IPS-20b (cell line): ENCODE measurements around the gene CIB4.

Source experiments
- H3K27ac ChIP-seq: one replicate; pipeline ENCODE4 v1.5.1; 2013; ENCODE audit warnings: low read length
- H3K27me3 ChIP-seq: 2 replicates; pipeline ENCODE4 v1.6.1; 2013; ENCODE audit warnings: mild to moderate bottlenecking, low read length, inconsistent platforms; ENCODE audit not compliant: insufficient read depth
- H3K36me3 ChIP-seq: 2 replicates; pipeline ENCODE4 v1.6.1; 2013; ENCODE audit warnings: low read depth, mild to moderate bottlenecking, inconsistent platforms, low read length, moderate library complexity; ENCODE audit not compliant: insufficient read depth
- H3K4me1 ChIP-seq: 2 replicates; pipeline ENCODE4 v1.6.1; 2013; ENCODE audit warnings: mild to moderate bottlenecking, control low read depth, inconsistent platforms, low read length, moderate library complexity; ENCODE audit not compliant: insufficient read depth
- H3K4me3 ChIP-seq: 2 replicates; pipeline ENCODE4 v1.5.1; 2013; ENCODE audit warnings: mild to moderate bottlenecking, low read length, inconsistent platforms
- H3K9ac ChIP-seq: 2 replicates; pipeline ENCODE4 v1.6.1; 2013; ENCODE audit warnings: low read depth, mild to moderate bottlenecking, inconsistent platforms, low read length, moderate library complexity
- H3K9me3 ChIP-seq: 2 replicates; pipeline ENCODE4 v1.6.1; 2013; ENCODE audit warnings: mild to moderate bottlenecking, low read depth, low read length, inconsistent platforms; ENCODE audit not compliant: insufficient read depth

Gene CIB4

DNA sequence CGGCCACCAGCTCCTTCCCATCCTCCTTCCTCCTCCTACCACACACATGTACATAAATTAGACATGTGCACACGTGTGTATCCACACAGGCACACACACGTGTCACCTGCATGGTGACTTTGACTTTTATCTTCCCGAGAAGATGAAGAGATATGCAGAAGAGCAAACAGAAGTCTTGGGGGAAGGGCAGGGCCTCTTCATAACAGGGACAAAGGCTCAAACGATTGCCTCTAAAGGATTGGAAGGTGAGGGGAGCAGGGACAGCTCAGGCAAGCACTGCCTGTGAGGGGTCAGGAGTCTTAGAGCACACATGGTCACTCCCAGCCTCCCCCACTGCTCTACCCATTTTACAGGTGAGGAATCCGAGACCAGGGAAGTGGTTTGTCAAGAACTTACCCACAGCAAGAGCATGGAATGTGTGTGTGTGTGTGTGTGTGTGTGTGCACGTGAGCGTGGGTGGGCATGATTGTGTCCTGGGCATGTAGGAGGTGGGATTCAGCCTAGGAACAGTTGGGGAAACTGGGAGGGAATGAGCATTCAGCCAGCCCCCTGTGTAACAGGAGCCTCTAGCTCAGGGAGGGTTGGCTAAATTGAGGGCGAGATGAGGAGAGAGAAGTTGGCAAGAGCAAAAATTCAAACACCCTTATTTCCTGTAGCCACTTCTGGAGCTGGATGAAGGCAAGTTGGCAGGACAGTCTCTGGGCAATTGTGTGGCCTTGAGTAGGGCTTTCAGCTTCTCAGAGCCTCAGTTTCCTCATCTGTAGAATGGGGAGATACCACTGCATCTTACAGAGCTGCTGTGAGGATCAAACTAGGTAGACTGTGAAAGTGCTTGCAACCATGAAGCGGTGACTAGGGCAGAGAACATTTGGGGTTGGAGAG is 24.2 kb downstream of the CIB4 start:
- H3K9me3 ChIP-seq = no peaks in the 10 kb centered on the region
- H3K4me3 ChIP-seq = no peak overlapping the region
- no peaks in the 10 kb centered on the region for H3K36me3 ChIP-seq
- no peak overlapping the region for H3K27ac ChIP-seq
- peaks cover 13% of the 10 kb centered on the region for H3K4me1 ChIP-seq
- no peak overlapping the region for H3K9ac ChIP-seq
- H3K27me3 ChIP-seq = peaks cover 46% of the 10 kb centered on the region

DNA sequence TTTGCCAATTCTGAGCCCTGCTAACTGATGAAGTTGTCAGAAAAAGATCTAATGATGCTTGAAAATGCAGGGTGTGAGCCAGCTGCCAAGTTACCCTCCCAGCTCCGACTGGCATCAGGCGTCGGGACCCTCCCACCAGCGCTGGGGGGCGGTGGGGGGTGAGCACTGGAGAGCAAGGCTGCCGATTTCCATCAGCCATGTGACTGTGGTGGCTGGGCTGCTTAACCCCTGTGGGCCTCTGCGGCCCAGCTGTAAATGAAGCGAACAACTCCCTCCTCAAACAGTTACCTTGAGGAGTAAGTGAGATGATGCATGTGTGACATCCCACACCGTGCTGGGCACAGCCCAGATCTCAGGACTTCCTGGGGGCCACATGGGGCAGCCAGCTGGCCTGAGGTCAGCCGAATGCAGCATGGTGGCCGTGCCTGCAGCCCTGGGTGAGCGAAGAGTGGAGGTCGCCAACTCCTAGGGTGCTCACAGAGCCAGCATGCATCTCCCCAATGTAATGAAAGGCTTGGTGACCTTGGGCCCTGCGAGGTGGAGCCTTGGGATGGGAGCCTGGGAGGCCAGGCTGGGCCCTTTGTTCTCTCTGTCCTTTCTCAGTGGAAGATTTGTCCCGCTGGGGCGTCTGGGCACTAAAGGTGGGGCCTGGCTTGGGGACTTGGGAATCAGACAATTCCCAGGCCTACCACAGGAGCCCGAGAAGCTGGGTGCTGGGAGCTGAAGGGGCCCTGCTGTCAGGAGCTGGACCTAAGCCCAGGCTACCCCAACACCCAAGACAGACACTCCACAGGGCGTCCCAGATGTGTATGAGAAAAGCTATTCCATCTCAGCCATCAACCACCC is 25.1 kb downstream of the CIB4 start:
- H3K27ac ChIP-seq = no peak overlapping the region
- no peak overlapping the region for H3K4me3 ChIP-seq
- H3K9ac ChIP-seq = no peak overlapping the region
- H3K9me3 ChIP-seq = no peaks in the 10 kb centered on the region
- H3K4me1 ChIP-seq = peaks cover 13% of the 10 kb centered on the region
- H3K27me3 ChIP-seq = peaks cover 39% of the 10 kb centered on the region
- H3K36me3 ChIP-seq = no peaks in the 10 kb centered on the region

DNA sequence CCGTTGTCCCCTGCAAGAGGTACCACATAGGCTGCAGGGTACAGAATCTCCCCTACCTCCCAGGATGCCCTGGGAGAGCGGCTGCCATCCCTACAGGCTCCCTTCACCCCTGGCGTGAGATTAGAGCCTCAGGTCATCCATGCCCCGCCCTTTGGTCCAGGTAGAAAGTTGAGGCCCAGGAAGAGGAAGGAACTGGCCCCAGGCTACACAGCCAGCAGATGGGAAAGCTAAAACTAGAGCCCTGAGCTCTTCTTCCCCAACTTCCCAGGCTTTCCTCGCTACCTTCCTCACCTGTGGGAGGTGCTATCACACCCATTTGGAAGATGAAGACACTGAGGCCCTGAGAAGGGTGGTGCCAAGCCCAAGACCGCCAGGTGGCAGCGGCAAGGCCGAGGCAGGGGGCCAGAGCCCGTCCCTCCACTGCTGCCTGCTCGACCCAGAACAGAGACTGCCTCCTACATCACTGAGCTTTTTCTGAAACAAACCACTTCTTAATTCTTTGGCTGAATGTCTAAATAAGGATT is 25.8 kb downstream of the CIB4 start:
- Histone ChIP-seq H3K4me1 (peaks cover 13% of the 10 kb centered on the region), H3K27ac (no peak overlapping the region), H3K36me3 (no peaks in the 10 kb centered on the region), H3K4me3 (no peak overlapping the region), H3K9me3 (no peaks in the 10 kb centered on the region), H3K27me3 (peaks cover 32% of the 10 kb centered on the region), H3K9ac (no peak overlapping the region)

DNA sequence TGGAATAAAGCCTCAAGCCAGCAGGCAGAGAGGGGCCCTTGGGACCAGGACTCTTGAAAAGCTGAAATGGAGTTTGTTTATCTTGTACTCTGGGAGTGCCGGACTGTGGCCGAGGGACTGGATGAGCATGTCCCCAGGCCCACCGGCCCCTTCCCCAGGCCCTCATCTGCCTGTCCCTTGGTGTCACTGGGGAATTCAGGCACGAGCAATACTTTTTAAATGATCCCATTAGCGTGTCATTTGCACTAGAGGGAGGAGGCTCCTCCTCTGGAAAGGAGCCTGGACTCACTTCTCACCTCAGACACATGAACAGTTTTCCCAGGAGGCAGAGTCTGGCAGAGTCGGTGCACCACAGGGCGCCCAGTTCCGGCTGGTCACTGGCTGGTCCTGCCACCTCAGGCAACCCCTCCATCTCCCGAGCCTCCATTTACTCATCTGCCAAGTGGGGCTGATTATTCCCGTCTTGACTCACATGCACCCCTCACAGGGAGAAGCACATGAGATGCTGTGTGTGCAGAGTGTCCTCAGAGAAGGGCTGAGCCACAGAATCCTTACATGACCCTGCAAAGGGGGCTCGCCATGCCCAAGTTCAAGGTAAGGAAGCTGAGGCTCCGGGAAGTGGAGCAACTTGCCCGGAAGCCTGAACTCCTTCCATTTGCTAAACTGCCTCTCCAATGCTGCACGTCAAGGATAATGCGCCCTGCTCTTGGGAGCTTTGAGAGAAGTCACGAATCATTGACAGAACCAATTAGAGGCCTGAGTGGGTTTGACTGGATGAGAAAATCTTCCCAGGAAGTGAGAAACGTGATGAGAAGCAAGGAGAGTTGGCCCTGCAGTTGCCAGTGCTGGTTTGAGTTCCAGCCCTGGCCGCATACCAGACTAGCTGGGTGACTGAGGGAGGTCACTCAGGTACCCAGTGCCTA is 26.7 kb downstream of the CIB4 start:
- Histone ChIP-seq H3K27ac (no peak overlapping the region), H3K36me3 (no peaks in the 10 kb centered on the region), H3K4me3 (no peak overlapping the region), H3K27me3 (peaks cover 23% of the 10 kb centered on the region), H3K4me1 (peaks cover 16% of the 10 kb centered on the region), H3K9ac (no peak overlapping the region), H3K9me3 (no peaks in the 10 kb centered on the region)

DNA sequence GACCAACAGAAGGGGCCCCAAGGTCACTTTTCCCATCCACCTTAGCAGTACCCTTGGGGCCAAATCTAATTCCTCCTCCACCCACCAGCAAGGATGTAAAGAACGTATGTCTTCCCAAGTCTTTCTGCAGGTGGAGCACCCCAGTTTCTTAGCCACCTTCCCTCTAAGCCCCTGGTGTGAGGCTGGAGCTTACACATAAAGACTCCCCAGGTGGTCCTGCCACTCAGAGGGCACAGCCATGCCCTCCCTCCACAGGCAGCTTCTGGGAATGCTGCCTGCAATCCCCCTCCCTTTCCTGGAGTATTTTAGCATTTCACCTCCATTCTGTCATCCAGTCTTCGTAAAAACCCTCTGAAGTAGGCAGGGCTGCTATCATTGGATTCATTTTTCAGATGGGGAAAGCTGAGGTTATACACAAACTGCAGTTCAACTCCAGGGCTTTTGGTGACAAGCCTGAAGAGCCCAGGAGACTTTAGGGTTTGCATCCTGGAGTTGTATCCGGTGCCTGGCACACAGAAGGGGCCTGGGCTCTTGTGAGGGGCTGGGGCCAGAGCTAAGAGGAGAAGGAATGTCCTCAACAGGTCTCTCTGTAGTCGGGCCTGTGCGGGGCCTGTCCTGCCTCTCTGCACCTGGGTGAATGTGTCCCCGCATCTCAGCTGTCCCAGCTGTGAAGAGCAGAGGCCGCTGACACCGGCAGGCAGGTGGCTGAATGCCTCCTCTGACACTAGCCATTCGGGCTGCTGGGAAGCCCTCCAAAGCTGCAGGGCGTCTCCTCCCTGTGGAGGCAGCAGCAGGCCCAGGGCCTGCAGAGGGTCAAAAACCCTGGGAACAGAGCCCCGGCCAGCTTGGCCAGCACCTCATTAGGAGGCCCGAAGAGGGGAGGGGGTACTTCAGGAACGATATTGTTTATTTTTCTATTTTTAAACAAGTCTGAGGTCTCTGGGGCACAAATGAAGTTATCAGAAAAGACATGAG is 27.6 kb downstream of the CIB4 start:
- Histone ChIP-seq H3K4me3 (no peak overlapping the region), H3K36me3 (no peaks in the 10 kb centered on the region), H3K9ac (no peak overlapping the region), H3K9me3 (no peaks in the 10 kb centered on the region), H3K27ac (no peak overlapping the region), H3K27me3 (peaks cover 14% of the 10 kb centered on the region), H3K4me1 (peaks cover 16% of the 10 kb centered on the region)

DNA sequence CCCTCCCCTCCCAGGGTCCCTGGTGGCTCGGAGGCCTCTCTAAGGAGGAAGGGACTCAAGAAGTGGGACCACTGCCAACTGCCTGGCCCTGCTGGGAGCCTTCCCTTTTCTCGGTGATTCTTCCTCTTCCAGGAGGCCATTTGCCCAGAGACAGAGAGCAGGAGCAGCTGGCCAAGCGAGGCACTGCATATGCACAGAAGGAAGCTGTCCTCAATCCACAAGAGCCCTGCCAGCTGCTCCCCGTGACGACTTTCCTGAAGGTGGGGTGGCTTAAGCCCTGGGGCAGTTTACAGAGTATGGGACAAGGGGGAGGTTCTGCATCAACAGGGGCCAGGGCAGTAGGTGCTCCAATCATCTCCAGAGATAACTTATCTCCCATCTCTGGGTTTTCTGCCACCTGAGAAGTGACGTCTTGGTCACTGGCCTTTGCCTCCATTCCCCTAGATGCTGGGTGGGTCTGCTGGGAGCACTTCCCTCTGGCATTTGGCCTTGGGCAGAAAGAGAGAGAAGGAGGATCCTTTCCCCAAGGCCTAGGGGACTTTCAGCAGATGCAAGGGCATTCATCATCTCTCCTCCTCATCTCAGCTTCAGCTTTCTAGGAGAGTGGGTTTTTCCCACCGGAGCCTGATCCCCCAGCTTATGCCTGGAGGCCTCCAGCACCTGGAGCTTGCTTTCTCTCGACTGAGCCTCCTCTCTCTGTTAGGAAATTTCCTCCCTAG is 28.5 kb downstream of the CIB4 start:
- Histone ChIP-seq H3K27me3 (peaks cover 5% of the 10 kb centered on the region; the same call in 1 of the 2 replicates), H3K4me3 (no peak overlapping the region), H3K27ac (no peak overlapping the region), H3K36me3 (no peaks in the 10 kb centered on the region), H3K9ac (no peak overlapping the region), H3K9me3 (no peaks in the 10 kb centered on the region), H3K4me1 (peaks cover 16% of the 10 kb centered on the region)

DNA sequence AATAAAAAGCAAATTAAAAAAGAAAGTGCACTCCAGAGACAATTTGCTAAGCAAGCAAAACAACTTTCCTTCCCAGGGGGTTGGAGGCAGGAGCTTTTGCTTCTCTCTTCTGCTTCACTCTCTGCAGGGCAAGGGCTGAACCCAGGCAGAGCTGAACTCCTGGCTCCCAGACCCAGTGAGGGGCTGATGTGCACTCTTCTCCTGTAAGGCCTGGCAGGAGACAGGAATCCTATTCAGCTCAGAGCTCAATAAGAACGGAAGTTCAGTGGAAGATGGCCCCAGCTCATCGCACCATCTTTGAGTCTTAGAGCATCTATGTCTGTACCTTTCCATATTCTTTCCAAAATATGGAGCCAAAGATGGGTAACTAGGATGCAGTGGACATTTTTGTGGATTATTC is 29.1 kb downstream of the CIB4 start:
- Histone ChIP-seq H3K4me1 (peaks cover 16% of the 10 kb centered on the region), H3K27ac (no peak overlapping the region), H3K9ac (no peak overlapping the region), H3K4me3 (no peak overlapping the region), H3K9me3 (no peaks in the 10 kb centered on the region), H3K27me3 (no peaks in the 10 kb centered on the region), H3K36me3 (no peaks in the 10 kb centered on the region)

DNA sequence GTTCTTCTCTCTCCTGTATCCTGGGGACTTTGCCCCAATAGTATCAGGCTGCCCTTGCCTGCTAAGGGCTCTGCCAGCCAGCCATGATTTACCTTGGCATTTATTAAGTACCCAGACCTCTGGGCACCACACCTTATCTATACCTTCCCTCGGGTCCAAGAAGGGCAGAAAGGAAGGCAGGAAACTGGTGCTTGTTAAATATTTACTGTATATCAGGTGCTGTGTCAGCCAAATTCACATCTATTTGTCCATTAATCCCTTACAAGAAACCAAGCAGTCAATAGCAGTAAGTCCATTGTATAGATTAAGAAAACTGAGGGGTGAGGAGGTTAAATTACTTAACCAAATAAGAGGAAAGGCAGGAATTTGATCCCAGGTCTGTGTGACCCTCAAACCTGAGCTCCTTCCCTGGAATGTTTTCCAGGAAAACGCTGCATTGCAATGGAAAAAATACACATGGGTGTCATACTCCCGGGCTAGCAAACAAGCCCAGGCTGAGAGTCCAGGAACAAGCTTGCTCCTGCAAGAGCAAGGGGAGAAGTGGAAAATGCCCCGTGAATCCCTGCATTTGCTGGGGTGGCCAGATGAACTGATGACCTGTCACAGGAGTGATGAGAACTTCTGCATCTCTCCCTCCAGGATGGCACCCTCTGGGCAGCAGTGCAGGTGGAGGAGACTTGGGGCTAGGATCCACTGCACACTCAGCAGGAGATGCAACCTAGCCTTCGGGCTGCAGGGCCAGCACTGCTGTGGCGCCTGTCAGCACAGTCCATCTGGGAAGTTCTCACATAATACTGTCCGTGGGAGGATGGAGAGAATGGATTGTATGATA is 30.4 kb downstream of the CIB4 start:
- H3K4me1 ChIP-seq = peaks cover 16% of the 10 kb centered on the region
- no peaks in the 10 kb centered on the region for H3K36me3 ChIP-seq
- H3K9ac ChIP-seq = no peak overlapping the region
- no peaks in the 10 kb centered on the region for H3K27me3 ChIP-seq
- H3K27ac ChIP-seq = no peak overlapping the region
- H3K9me3 ChIP-seq = no peaks in the 10 kb centered on the region
- no peak overlapping the region for H3K4me3 ChIP-seq

DNA sequence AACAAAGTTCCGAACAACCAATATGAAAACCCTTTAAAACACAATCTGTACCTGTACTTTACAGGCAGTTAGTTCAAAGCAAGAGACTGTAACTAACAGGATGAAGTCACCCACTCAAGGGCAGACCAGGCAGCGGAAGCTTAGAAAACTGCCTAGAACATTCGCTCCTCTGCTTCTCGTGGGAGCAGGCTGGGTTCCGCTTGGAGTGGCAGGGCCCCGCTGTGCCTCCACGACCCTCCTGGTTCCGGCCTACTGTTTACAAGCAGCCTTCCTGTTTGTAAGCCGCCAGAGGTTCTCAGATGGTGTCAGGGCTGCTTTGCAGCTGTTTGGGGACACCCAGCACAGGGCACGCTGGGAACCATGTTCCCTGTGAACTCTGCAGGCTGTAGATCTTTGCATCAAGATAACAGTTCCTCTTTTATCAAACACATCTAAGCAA is 31.3 kb downstream of the CIB4 start:
- no peak overlapping the region for H3K27ac ChIP-seq
- H3K4me3 ChIP-seq = no peak overlapping the region
- H3K9me3 ChIP-seq = no peaks in the 10 kb centered on the region
- no peaks in the 10 kb centered on the region for H3K27me3 ChIP-seq
- peaks cover 16% of the 10 kb centered on the region for H3K4me1 ChIP-seq
- H3K9ac ChIP-seq = no peak overlapping the region
- no peaks in the 10 kb centered on the region for H3K36me3 ChIP-seq
